GM18870 (cell line): ENCODE measurements around the gene DNAJC13.
A peak's percentile ranks its signal among the peaks of the same experiment; 100 is the strongest.

Source experiments
- ATAC-seq: cut with Tn5 transposase; IDR thresholded peaks from one replicate; pipeline ENCODE4 v1.9.1; 2021; ENCODE audit warnings: moderate library complexity; ENCODE audit not compliant: unreplicated experiment

Gene DNAJC13

GRCh38 chr3:132461544-132461943 lies 44.2 kb downstream of the DNAJC13 start:
- ATAC-seq: no peak

DNA sequence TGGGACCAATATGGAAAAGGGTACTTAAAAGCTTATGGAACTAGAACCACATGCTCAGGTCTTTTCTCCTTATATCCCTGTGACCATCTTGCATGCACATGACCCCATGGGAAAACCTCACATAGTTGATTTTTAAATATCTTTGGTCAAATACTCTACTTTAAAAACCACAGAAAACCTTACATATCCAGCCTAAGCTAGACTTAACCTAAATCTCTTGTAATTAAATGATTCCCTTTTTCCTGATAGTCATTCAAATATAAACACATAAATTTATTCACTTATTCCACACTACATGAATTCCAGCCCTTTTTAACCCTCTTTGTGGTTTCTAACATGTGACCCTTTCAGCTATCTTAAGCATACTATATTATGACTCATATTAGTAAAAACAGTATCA lies 46.8 kb downstream of the DNAJC13 start:
- no peak for ATAC-seq

DNA sequence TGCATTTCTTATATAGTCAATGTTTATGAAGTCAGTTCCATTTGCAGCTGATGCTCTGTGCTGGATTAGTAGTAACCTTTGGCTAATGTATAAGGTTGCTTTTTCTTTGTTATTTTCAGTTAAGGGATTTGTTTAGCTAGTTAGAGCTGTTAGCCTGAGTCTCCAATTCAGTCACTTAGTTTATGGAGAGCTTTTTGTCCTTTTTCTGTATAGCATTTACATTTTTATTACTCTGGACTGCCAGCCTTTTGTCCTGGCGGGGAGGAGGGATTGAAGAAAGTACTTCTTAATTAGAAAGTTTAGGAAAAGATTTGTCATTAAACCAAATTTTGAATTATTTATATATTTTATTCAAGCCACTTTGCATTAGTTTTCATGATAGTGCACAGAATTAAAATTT lies 52.0 kb downstream of the DNAJC13 start:
- ATAC-seq: no peak

DNA sequence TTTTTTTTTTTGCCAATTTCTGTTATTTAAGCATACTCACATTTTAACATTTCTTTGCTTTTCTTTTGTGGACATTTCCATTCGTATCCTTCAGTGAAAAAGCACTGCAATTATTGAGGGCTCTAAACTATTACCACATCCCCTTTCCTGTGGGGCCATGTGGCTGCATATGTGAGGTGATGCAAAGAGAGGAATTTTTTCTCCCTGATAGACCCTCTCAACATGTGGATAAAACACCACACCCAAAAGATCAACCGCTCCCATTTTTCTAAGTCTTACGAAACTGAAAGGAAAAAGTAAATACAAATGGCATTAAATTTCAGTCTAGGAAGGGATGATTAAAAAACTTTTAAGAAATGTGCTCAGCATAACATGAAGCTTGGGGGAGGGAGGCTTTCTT lies 68.8 kb downstream of the DNAJC13 start:
- no peak for ATAC-seq

GRCh38 chr3:132488151-132488550 lies 70.8 kb downstream of the DNAJC13 start:
- ATAC-seq: no peak

DNA sequence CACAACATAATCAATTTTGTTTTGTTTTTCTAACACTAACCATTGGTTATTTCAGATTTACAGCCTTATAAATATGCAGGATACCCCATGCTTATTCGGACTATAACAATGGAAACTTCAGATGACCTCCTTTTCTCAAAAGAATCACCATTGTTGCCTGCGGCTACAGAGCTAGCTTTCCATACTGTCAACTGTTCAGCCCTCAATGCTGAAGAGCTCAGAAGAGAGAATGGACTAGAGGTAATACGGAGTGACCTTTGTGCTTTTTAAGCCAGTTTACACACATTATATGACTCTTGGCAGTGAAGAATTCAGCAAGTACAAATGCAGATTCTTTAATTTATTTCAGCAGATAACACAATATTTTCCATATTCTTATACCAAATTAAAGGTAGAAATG lies 81.8 kb downstream of the DNAJC13 start:
- no peak for ATAC-seq

GRCh38 chr3:132503559-132503958 lies 86.3 kb downstream of the DNAJC13 start:
- no peak for ATAC-seq

DNA sequence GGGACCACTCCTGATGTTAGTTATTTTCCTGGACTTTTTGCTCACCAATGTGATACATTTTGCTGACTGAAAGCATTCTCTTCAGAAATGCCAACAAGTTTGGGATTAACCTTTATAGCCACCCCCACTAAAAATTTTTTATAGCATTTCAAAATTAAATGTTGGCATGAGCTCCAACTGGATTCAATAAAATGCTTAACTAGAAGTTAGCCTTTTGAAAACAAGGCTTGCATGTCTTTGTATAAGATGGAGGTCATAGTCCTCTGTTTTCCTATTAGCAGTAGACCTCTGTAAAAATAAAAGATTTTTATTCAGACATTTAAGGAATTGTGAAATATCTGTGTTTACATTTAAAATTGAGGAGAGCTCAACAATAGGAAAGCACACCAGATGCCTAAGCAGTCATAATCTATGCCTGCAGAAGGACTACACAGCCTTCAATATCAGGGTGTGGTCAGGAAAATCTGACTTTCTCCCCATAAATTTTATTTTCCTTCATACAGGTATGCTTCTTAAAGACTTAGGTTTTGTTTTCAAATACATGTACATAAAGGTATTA lies 87.2 kb downstream of the DNAJC13 start:
- no peak for ATAC-seq

DNA sequence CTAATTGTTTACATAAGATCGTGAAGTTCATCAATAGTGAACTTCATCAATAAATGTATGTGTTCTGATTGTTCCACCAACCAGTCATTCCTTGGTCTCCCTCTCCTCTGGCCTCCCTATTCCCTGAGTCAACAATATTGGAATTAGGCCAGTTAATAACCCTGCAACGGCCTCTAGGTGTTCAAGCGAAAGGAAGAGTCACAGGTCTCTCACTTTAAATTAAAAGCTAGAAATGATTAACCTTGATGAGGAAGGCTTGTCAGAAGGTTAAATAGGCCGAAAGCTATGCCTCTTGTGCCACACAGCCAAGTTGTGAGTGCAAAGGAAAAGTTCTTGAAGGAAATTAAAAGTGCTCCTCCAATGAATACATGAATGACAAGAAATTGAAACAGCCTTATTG lies 90.4 kb downstream of the DNAJC13 start:
- no peak for ATAC-seq

DNA sequence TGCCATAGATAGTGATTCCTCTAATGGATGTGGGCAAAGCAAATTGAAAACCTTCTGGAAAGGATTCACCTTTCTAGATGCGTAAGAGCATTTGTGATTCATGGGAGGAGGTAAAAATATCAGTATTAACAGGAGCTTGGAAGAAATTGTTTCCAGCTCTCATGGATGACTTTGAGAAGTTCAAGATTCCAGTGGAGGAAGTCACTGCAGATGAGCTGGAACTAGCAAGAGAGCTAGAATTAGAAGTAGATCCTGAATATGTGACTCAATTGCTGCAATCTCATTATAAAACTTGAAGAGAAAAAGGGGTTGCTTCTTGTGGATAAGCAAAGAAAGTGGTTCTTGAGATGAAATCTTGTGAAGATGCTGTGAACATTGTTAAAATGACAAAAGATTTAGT lies 91.8 kb downstream of the DNAJC13 start:
- ATAC-seq: no peak

GRCh38 chr3:132509506-132509905 lies 92.2 kb downstream of the DNAJC13 start:
- ATAC-seq: no peak

DNA sequence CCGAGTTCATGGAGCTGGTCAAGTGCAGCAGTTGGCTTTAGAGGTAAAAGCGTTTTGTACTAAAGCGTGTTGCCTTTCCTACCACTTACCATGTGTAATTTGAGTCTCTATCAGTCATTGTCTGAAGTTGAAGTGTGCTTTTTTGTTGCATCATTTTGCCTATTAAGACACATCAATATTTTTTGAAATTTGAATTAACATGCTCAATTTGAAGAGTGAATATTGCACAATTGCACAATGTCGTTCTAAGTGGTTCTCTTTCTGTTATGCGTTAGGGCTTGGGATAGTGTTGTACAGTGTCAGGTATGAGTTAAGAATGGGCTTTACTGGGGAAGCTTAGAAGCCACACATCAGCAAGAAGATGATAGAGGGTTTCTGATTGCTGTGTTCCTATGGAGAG lies 95.8 kb downstream of the DNAJC13 start:
- ATAC-seq: no peak

DNA sequence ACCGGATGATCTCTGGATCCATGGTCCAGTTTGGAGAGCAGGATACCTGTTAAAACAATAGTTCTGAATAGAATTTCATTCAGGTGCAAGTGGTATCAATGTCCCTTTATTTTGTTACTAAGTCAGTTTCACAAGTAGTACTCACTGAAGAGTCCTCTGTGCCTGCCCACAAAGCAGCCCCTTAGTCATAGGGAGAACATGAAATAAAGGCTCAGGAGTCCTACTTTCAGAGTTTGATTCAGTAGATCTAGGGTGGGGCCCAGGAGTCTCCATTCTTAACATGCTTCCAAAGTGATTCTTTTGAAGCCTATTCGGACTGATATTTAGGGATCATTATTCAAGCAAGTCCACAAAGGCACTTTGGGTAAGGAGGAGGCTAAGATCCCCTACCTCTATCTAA lies 100.0 kb downstream of the DNAJC13 start:
- ATAC-seq: no peak

- ATAC-seq: no peak
Observed at GRCh38 chr3:132519914-132520313, 102.6 kb downstream of the DNAJC13 start.

GRCh38 chr3:132521901-132522300 lies 104.6 kb downstream of the DNAJC13 start:
- ATAC-seq: no peak

GRCh38 chr3:132522353-132522752 lies 105.1 kb downstream of the DNAJC13 start:
- peak; percentile 71 for ATAC-seq

DNA sequence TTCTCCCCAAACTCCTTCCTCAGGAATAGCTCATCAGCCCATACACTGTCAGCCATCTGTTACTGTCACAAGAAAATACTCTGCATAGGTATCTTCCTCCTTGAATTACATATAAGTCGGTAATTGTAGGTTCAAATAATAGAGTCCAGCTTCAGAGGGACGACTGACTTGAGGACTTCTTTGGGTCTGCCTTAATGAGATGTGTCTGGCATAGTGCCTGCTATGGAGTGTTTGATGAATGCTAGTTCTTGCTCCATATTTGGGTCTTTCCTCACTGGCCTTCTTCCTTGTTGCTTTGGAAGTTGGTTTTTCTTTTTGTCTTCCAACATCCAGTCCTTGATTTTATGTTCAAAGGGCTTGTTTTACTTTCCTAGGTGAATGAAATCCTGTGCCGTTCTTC lies 113.3 kb downstream of the DNAJC13 start:
- ATAC-seq: no peak

DNA sequence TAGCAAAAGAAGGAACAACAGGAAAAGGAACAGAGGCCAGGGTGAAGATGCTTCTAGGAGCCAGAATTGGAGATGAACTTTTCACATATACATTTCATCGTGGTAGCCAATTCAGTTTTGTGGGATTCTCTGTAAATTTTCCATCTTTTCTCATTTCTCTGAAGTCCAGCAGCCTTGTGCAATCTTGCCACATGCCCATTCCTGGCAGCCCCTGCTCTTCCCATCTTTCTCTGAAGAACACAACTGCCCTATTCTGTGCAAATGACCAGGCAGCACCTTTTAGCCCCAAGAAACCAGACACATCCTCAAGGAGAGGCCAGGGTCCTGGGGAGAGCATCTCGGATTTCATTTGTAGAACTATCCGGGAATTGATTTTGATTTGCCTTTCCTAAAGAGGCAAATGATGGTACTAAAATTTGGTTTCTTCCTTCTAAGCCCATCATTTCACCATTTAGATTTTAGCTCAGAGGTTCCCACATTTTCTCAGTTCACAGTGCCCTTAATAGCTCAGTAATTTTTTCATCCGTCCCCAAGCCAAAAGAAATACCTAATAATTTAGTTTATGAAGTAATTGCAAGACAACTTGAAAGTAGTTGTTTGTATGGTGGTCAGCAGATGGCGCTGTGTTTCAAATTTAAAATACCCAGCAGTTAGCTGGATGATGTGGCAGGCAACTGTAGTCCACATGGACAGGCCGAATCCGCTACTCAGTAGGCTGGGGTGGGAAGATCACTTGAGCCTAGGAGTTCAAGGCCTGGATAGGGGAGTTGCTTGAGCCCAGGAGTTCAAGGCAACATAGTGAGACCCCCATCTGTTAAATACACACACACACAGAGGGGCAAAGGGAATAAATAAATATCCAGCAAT lies 118.5 kb downstream of the DNAJC13 start:
- no peak for ATAC-seq

GRCh38 chr3:132536442-132537153 lies 119.3 kb downstream of the DNAJC13 start:
- no peak for ATAC-seq

- ATAC-seq: no peak
Observed at GRCh38 chr3:132537297-132537696, 120.0 kb downstream of the DNAJC13 start.

- ATAC-seq: no peak
Observed at GRCh38 chr3:132538072-132538471, 120.8 kb downstream of the DNAJC13 start.

DNA sequence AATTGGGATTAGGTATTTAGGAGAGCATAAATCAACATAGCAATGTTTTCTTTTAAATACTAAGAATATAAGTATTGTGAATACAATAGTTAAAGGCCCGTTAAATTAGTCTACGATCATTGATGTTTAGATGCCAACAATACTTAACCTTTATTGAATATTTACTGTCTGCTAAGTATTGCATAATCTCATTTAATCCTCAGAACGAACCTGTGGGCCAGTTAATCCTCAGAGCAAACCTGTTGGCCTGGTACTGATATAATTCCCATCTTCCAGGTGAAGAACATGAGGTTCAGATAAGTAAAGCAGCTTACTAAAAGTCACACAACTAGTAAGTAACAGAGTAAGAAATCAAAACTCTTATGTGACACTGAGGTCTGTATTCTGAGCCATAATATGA lies 122.4 kb downstream of the DNAJC13 start:
- ATAC-seq: no peak
